ENCODE results near the gene XPO4.

Gene XPO4

GRCh38 chr13:20801707-20802106 lies 100.8 kb downstream of the XPO4 start:
- Histone ChIP-seq H3K36me3 (ENCODE audit: control insufficient read depth, insufficient read depth, low read length) (peaks cover 5% of the 10 kb centered on the region), H3K4me3 (replicated peaks; ENCODE audit: low read depth, low read length) (no peak overlapping the region), H3K27me3 (replicated peaks; ENCODE audit: control insufficient read depth, insufficient read depth, low read length) (no peaks in the 10 kb centered on the region)
- no peak for TF ChIP-seq CTCF (IDR thresholded peaks at IDR 0.05; ENCODE audit: insufficient read depth, low read length, poor library complexity, severe bottlenecking)
- no peak for DNase-seq (ENCODE audit: extremely low read depth, insufficient read length)

- no peak for DNase-seq (ENCODE audit: extremely low read depth, insufficient read length)
- no peak for TF ChIP-seq CTCF (IDR thresholded peaks at IDR 0.05; ENCODE audit: insufficient read depth, low read length, poor library complexity, severe bottlenecking)
- Histone ChIP-seq H3K27me3 (replicated peaks; ENCODE audit: control insufficient read depth, insufficient read depth, low read length) (no peaks in the 10 kb centered on the region), H3K4me3 (replicated peaks; ENCODE audit: low read depth, low read length) (no peak overlapping the region), H3K36me3 (ENCODE audit: control insufficient read depth, insufficient read depth, low read length) (peaks cover 10% of the 10 kb centered on the region)
These were observed 102.7 kb downstream of the XPO4 start for GRCh38 chr13:20799726-20800416.

GRCh38 chr13:20798027-20798426 lies 104.5 kb downstream of the XPO4 start:
- DNase-seq (ENCODE audit: extremely low read depth, insufficient read length): no peak
- no peak overlapping the region for H3K4me3 ChIP-seq (replicated peaks; ENCODE audit: low read depth, low read length)
- H3K27me3 ChIP-seq (replicated peaks; ENCODE audit: control insufficient read depth, insufficient read depth, low read length): no peaks in the 10 kb centered on the region
- TF ChIP-seq CTCF (IDR thresholded peaks at IDR 0.05; ENCODE audit: insufficient read depth, low read length, poor library complexity, severe bottlenecking): no peak
- H3K36me3 ChIP-seq (ENCODE audit: control insufficient read depth, insufficient read depth, low read length): peaks cover 10% of the 10 kb centered on the region

GRCh38 chr13:20796791-20797508 lies 105.6 kb downstream of the XPO4 start:
- H3K27me3 ChIP-seq (replicated peaks; ENCODE audit: control insufficient read depth, insufficient read depth, low read length): no peaks in the 10 kb centered on the region
- H3K4me3 ChIP-seq (replicated peaks; ENCODE audit: low read depth, low read length): no peak overlapping the region
- no peak for DNase-seq (ENCODE audit: extremely low read depth, insufficient read length)
- H3K36me3 ChIP-seq (ENCODE audit: control insufficient read depth, insufficient read depth, low read length): peaks cover 10% of the 10 kb centered on the region
- TF ChIP-seq CTCF (IDR thresholded peaks at IDR 0.05; ENCODE audit: insufficient read depth, low read length, poor library complexity, severe bottlenecking): no peak

- no peak overlapping the region for H3K4me3 ChIP-seq (replicated peaks; ENCODE audit: low read depth, low read length)
- peaks cover 4% of the 10 kb centered on the region for H3K36me3 ChIP-seq (ENCODE audit: control insufficient read depth, insufficient read depth, low read length)
- no peak for DNase-seq (ENCODE audit: extremely low read depth, insufficient read length)
- TF ChIP-seq CTCF (IDR thresholded peaks at IDR 0.05; ENCODE audit: insufficient read depth, low read length, poor library complexity, severe bottlenecking): no peak
- H3K27me3 ChIP-seq (replicated peaks; ENCODE audit: control insufficient read depth, insufficient read depth, low read length): no peaks in the 10 kb centered on the region
These were observed 112.9 kb downstream of the XPO4 start for GRCh38 chr13:20789665-20790064.
